ENCODE measurements around the gene PKN3. TPM values are rescaled to one million over a fixed set of nuclear protein-coding genes. Genes with fewer than 3 reads are reported as not detected.

Gene PKN3
- total and polyA plus RNA-seq, 2 of the 13 experiments (the other 11 are each of a cell fraction or from before 2014, with no cell fraction given): 10.5 to 13.2 TPM

DNA sequence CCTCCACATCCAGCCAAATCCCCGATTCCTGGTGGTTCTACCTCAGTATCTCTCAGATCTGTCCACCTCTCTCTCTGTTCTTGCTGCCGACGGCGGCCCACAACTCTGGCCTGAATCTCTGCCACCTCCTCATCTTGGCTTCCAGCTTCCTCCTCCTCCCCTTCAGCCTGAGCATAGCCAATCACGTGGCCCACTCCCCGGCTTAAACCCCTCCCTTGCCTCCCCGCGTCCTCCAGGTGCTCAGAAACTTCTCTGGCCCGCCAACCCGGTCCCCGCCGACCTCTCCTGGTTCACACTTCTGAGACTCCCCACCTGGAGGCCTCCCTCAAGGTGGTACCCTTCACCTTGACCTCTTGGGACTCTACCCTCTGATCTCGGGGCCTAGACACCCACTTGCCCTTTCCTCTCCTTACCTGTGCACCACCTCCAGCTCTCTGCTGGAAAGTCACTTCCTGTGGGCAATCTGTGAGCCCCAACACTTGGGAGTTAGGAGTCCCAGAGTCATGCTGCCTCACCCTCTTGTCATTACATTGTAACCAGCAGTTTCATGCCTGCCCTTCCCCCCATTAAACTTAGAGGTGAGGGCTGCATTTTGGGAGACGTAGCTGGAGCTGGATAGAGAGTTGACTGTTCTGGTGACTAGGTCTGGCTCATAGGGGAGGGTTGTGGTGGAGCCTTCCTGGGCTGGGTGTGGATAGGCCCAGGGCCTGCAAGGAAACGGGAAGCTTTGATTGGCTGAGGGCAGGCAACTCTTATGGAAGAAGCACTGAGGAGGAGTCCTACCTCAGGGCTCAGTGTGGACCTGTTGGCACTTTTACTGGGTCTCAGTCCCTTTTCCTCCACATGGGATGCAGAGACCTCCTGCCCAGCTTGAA lies 17.7 kb upstream of the PKN3 start (continued):
- TF ChIP-seq HOXA5 (CRISPR knock-in tag; IDR thresholded peaks at IDR 0.05) (no peak), SP140L (CRISPR knock-in tag; IDR thresholded peaks at IDR 0.05; ENCODE audit: borderline replicate concordance) (no peak), ZNF572 (CRISPR knock-in tag; IDR thresholded peaks at IDR 0.05) (peak; percentile 95; the same call in 1 of the 2 replicates), ZNF883 (CRISPR knock-in tag; IDR thresholded peaks at IDR 0.05; ENCODE audit: not compliant biosample characterization) (no peak), ZNF251 (CRISPR knock-in tag; IDR thresholded peaks at IDR 0.05) (no peak), ZNF224 (CRISPR knock-in tag; IDR thresholded peaks at IDR 0.05) (no peak), MYNN (CRISPR knock-in tag; IDR thresholded peaks at IDR 0.05; ENCODE audit: low read depth) (no peak), ZSCAN30 (CRISPR knock-in tag; IDR thresholded peaks at IDR 0.05) (no peak), ZBTB21 (CRISPR knock-in tag; IDR thresholded peaks at IDR 0.05) (no peak)
- TF ChIP-seq, protein P1, sequence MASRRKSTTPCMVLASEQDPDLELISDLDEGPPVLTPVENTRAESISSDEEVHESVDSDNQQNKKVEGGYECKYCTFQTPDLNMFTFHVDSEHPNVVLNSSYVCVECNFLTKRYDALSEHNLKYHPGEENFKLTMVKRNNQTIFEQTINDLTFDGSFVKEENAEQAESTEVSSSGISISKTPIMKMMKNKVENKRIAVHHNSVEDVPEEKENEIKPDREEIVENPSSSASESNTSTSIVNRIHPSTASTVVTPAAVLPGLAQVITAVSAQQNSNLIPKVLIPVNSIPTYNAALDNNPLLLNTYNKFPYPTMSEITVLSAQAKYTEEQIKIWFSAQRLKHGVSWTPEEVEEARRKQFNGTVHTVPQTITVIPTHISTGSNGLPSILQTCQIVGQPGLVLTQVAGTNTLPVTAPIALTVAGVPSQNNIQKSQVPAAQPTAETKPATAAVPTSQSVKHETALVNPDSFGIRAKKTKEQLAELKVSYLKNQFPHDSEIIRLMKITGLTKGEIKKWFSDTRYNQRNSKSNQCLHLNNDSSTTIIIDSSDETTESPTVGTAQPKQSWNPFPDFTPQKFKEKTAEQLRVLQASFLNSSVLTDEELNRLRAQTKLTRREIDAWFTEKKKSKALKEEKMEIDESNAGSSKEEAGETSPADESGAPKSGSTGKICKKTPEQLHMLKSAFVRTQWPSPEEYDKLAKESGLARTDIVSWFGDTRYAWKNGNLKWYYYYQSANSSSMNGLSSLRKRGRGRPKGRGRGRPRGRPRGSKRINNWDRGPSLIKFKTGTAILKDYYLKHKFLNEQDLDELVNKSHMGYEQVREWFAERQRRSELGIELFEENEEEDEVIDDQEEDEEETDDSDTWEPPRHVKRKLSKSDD (CRISPR knock-in tag; IDR thresholded peaks at IDR 0.05; ENCODE audit: low read depth): no peak
- TF ChIP-seq, protein P2, sequence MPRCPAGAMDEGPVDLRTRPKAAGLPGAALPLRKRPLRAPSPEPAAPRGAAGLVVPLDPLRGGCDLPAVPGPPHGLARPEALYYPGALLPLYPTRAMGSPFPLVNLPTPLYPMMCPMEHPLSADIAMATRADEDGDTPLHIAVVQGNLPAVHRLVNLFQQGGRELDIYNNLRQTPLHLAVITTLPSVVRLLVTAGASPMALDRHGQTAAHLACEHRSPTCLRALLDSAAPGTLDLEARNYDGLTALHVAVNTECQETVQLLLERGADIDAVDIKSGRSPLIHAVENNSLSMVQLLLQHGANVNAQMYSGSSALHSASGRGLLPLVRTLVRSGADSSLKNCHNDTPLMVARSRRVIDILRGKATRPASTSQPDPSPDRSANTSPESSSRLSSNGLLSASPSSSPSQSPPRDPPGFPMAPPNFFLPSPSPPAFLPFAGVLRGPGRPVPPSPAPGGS (CRISPR knock-in tag; IDR thresholded peaks at IDR 0.05): 0 out of 2 replicates have a peak, but pooled peaks have one; percentile 10
- TF ChIP-seq, protein P3, sequence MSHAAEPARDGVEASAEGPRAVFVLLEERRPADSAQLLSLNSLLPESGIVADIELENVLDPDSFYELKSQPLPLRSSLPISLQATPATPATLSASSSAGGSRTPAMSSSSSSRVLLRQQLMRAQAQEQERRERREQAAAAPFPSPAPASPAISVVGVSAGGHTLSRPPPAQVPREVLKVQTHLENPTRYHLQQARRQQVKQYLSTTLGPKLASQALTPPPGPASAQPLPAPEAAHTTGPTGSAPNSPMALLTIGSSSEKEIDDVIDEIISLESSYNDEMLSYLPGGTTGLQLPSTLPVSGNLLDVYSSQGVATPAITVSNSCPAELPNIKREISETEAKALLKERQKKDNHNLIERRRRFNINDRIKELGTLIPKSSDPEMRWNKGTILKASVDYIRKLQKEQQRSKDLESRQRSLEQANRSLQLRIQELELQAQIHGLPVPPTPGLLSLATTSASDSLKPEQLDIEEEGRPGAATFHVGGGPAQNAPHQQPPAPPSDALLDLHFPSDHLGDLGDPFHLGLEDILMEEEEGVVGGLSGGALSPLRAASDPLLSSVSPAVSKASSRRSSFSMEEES (CRISPR knock-in tag; IDR thresholded peaks at IDR 0.05): no peak
- TF ChIP-seq, protein P4, sequence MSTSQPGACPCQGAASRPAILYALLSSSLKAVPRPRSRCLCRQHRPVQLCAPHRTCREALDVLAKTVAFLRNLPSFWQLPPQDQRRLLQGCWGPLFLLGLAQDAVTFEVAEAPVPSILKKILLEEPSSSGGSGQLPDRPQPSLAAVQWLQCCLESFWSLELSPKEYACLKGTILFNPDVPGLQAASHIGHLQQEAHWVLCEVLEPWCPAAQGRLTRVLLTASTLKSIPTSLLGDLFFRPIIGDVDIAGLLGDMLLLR (CRISPR knock-in tag; IDR thresholded peaks at IDR 0.05): no peak
- TF ChIP-seq, protein P5, sequence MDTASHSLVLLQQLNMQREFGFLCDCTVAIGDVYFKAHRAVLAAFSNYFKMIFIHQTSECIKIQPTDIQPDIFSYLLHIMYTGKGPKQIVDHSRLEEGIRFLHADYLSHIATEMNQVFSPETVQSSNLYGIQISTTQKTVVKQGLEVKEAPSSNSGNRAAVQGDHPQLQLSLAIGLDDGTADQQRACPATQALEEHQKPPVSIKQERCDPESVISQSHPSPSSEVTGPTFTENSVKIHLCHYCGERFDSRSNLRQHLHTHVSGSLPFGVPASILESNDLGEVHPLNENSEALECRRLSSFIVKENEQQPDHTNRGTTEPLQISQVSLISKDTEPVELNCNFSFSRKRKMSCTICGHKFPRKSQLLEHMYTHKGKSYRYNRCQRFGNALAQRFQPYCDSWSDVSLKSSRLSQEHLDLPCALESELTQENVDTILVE (CRISPR knock-in tag; IDR thresholded peaks at IDR 0.05): no peak
- TF ChIP-seq, protein P6, sequence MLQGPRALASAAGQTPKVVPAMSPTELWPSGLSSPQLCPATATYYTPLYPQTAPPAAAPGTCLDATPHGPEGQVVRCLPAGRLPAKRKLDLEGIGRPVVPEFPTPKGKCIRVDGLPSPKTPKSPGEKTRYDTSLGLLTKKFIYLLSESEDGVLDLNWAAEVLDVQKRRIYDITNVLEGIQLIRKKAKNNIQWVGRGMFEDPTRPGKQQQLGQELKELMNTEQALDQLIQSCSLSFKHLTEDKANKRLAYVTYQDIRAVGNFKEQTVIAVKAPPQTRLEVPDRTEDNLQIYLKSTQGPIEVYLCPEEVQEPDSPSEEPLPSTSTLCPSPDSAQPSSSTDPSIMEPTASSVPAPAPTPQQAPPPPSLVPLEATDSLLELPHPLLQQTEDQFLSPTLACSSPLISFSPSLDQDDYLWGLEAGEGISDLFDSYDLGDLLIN (CRISPR knock-in tag; IDR thresholded peaks at IDR 0.05; ENCODE audit: borderline replicate concordance): no peak
- TF ChIP-seq, protein P7, sequence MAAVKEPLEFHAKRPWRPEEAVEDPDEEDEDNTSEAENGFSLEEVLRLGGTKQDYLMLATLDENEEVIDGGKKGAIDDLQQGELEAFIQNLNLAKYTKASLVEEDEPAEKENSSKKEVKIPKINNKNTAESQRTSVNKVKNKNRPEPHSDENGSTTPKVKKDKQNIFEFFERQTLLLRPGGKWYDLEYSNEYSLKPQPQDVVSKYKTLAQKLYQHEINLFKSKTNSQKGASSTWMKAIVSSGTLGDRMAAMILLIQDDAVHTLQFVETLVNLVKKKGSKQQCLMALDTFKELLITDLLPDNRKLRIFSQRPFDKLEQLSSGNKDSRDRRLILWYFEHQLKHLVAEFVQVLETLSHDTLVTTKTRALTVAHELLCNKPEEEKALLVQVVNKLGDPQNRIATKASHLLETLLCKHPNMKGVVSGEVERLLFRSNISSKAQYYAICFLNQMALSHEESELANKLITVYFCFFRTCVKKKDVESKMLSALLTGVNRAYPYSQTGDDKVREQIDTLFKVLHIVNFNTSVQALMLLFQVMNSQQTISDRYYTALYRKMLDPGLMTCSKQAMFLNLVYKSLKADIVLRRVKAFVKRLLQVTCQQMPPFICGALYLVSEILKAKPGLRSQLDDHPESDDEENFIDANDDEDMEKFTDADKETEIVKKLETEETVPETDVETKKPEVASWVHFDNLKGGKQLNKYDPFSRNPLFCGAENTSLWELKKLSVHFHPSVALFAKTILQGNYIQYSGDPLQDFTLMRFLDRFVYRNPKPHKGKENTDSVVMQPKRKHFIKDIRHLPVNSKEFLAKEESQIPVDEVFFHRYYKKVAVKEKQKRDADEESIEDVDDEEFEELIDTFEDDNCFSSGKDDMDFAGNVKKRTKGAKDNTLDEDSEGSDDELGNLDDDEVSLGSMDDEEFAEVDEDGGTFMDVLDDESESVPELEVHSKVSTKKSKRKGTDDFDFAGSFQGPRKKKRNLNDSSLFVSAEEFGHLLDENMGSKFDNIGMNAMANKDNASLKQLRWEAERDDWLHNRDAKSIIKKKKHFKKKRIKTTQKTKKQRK (IDR thresholded peaks at IDR 0.05; ENCODE audit: low read length): no peak
